ENCODE results near the gene CLCF1.

The CLCF1 gene

DNA sequence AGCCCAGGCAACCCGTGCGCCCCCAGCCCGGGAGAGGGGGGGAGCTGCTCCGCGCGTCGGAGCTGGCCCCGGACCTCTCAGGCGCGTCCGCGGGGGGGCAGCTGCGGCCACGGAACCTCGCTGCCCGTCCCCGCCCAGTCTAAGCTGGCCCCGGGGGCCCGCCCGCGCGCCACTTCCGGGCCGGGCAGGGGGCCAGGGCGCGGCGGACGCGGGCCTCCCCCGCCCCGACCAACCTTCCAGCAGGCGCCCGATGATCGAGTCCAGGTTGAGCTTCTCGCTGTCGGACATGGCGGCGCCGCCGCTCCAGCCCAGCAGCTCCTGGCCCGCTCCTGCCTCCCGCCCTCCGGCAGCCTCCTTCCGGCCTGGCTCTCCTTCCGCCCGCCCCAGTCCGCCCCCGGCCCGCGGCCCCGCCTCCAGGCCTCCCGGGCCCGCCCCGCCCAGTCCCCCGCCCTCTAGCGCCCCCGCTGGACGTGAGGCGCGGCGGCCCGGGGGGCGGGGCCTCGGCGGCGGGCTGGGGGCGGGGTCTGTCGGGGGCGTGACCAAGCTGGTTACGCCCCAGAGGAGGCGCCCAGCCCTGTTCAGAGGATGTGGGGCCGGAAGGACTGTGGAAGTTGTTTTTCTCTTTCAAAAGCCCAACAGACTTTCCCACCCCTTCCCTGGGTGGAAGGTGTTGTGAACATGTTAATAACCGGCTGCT lies 28.2 kb upstream of the CLCF1 start, which contains the start of gene PPP1CA:
TSS of gene PPP1CA (minus strand) at position 364 of the 697 bp plus-strand sequence. CDS start at position 288, 76 bp downstream.
- peak; percentile 82 to 95 for DNase-seq
- intact Hi-C loops (cut with DNase I; ENCODE audit: low total_unique reads) = loop anchor here (2.0 to 5.0 kb wide), 2 partner anchors 66 to 101 kb away; partner anchors contain the start of gene TMEM134
- H3K27ac ChIP-seq = peak within 1 kb of the TSS; percentile 91 to 95

DNA sequence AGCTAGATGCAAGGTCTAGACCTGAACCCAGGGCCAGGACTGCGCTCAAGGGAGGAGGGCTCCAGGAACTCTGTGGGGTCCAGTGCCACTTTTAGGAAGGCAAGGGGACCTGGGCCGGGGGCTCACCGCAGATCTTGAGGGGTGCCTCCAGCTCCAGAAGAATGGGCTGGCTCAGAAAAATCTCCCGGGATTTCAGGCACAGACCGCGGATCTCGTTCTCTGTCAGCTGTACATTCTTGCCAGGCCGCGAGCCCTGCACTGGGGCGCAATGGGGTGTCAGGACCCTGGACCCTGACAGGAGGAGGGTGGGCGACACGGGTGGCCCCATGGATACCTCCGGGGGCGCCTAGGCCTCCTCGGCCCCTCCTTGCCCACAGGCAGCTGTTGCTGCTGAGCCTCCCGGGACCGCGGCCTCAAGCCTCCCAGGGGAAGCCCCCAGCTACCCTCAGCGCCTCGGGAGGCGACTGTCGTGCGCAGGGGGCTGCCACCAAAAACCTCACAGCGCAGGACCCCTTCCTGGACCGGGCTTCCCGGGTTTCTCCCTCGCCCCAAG lies 27.6 kb upstream of the CLCF1 start:
- TF ChIP-seq, protein P1, sequence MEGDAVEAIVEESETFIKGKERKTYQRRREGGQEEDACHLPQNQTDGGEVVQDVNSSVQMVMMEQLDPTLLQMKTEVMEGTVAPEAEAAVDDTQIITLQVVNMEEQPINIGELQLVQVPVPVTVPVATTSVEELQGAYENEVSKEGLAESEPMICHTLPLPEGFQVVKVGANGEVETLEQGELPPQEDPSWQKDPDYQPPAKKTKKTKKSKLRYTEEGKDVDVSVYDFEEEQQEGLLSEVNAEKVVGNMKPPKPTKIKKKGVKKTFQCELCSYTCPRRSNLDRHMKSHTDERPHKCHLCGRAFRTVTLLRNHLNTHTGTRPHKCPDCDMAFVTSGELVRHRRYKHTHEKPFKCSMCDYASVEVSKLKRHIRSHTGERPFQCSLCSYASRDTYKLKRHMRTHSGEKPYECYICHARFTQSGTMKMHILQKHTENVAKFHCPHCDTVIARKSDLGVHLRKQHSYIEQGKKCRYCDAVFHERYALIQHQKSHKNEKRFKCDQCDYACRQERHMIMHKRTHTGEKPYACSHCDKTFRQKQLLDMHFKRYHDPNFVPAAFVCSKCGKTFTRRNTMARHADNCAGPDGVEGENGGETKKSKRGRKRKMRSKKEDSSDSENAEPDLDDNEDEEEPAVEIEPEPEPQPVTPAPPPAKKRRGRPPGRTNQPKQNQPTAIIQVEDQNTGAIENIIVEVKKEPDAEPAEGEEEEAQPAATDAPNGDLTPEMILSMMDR (IDR thresholded peaks at IDR 0.05) = no peak
- Histone ChIP-seq H3K27ac (peak overlapping the region; percentile 91 to 95), H3K4me3 (peak overlapping the region; percentile 89), H3K4me1 (peaks cover 0 to 31% (median 25%) of the 10 kb centered on the region in 4 donors), H3K27me3 (peaks cover 0 to 23% of the 10 kb centered on the region in 2 donors), H3K9me3 (no peaks in the 10 kb centered on the region), H3K36me3 (peaks cover 21 to 39% (median 38%) of the 10 kb centered on the region in 3 donors)
- no peak for DNase-seq
- intact Hi-C loops (cut with DNase I; ENCODE audit: low total_unique reads) = loop anchor here (5.0 kb wide), 1 partner anchor 66 kb away; the partner anchor contains the start of gene TMEM134

More for the DNA sequence above, 28.2 kb upstream of the CLCF1 start, which contains the start of gene PPP1CA:
- H3K27me3 ChIP-seq = peaks cover 0 to 29% of the 10 kb centered on the region in 2 donors
- TF ChIP-seq, protein P1 (IDR thresholded peaks at IDR 0.05) = peak; percentile 43 to 44
- H3K9me3 ChIP-seq = no peaks in the 10 kb centered on the region
- H3K4me3 ChIP-seq = peak within 1 kb of the TSS; percentile 89
- peaks cover 21 to 34% (median 33%) of the 10 kb centered on the region in 3 donors for H3K36me3 ChIP-seq
- peaks cover 0 to 31% (median 25%) of the 10 kb centered on the region in 4 donors for H3K4me1 ChIP-seq

DNA sequence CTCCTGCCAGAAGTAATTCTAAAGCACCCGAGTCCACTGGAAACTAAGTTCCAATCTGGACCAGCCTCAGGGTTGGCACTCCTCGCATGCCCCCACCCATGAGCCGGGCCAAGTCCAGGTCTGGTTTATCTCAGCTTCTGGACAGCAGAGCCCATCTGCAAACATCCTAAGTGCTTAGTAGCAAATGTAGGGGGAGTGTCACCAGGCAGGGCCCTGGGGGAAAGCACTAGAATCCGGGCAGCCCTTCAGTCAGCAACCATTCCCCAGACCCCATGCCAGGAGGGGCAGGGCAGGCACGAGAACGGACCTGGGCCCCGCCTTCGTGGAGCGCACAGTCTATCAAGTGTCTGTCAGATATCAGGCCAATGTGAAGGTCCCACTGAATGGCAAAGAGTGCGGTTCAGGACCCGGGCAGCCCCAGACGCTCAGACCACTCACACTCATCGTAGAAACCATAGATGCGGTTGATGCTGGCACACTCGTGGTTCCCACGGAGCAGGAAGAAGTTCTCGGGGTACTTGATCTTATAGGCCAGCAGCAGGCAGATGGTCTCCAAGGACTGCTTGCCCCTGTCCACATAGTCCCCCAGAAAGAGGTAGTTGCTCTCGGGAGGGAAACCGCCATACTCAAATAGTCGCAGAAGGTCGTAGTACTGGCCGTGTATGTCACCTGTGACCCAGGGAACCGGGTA lies 27.0 kb upstream of the CLCF1 start:
- Histone ChIP-seq H3K27ac (peak overlapping the region; percentile 91 to 95), H3K4me1 (peaks cover 0 to 31% (median 25%) of the 10 kb centered on the region in 4 donors), H3K27me3 (peaks cover 0 to 17% of the 10 kb centered on the region in 2 donors), H3K4me3 (peak overlapping the region; percentile 89), H3K36me3 (peaks cover 21 to 44% (median 43%) of the 10 kb centered on the region in 3 donors), H3K9me3 (no peaks in the 10 kb centered on the region)
- intact Hi-C loops (cut with DNase I; ENCODE audit: low total_unique reads) = loop anchor here (5.0 kb wide), 1 partner anchor 67 kb away; the partner anchor contains the start of gene TMEM134
- no peak for DNase-seq
- TF ChIP-seq, protein P1 (IDR thresholded peaks at IDR 0.05) = no peak

DNA sequence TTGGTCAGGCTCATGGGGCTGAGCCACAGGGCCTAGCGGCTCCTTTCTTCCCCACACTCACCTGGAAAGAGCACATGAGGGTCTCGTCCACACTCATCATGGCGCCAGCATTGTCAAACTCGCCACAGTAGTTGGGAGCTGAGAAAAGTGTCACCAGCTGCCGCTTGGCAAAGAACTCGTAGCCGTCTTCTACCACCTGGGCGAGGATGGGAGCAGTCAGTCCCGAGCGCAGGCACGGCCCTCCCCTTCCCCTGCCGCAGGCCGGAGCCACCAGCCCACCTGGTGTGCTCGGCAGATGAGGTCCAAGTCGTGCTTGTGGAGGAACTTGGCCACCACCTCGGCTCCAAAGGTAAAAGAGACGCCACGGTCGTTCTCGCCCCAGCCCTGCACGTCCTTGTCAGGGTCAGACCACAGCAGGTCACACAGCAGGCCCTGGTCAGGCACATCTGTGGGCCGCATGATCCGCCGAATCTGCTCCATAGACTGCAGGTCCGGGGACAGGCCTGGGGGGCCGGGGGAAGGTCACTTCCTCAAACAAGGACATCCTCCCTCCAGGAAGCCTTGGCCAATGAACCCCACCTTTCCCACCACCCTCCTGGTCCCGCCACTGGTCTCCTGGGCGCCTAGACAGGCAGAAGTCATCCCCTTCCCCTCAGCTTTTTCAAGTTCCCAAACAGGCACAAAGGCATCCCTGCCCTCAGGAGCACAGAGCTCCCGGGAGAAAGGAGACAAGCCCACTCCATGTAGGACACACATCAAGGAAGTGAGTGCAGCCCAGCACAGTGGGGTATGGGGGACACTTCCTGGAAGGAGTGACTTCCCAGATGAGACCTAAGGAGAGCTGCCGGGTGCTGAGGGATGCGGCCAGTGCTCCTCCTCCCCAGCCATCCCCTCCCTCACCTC lies 25.5 kb upstream of the CLCF1 start:
- DNase-seq = no peak
- H3K27ac ChIP-seq = no peak overlapping the region
- intact Hi-C loops (cut with DNase I; ENCODE audit: low total_unique reads) = no loop called here
- TF ChIP-seq, protein P1 (IDR thresholded peaks at IDR 0.05) = no peak
- H3K4me1 ChIP-seq = peaks cover 0 to 31% (median 25%) of the 10 kb centered on the region in 4 donors
- H3K27me3 ChIP-seq = peaks cover 0 to 3% of the 10 kb centered on the region in 2 donors
- H3K9me3 ChIP-seq = no peaks in the 10 kb centered on the region
- H3K4me3 ChIP-seq = no peak overlapping the region
- peaks cover 21 to 53% (median 43%) of the 10 kb centered on the region in 3 donors for H3K36me3 ChIP-seq
